Keratinocyte (primary cell): ENCODE data around the gene MAGI1. TPM values are rescaled to one million over a fixed set of nuclear protein-coding genes. Genes with fewer than 3 reads are reported as not detected.
"Not testable (repeated sequence)": the region's sequence is repeated elsewhere in the genome, so short reads cannot be mapped to it uniquely, and the experiment has no call there.

Experiments
- DNase-seq: peaks from one replicate; pipeline ENCODE4 v3.0.0-alpha.2; 2011; ENCODE audit warnings: low read depth, missing footprints, low spot score
- FAIRE-seq: peaks from 2 replicates; lab custom pipeline; 2011; peaks lifted over from hg19 to GRCh38; lab: Jason Lieb, UNC
- H2AFZ ChIP-seq: 2 replicates; pipeline ENCODE4 v1.6.0; 2012; ENCODE audit warnings: low read length, control low read depth, inconsistent platforms; ENCODE audit not compliant: control insufficient read depth
- H3K27ac ChIP-seq: 2 replicates; pipeline ENCODE4 v1.5.1; 2011; ENCODE audit warnings: low read length; ENCODE audit not compliant: control insufficient read depth, insufficient read depth
- H3K27me3 ChIP-seq: 3 replicates; pipeline ENCODE4 v1.6.0; 2011; ENCODE audit warnings: low read length; ENCODE audit not compliant: control insufficient read depth, insufficient read depth; ENCODE audit errors: extremely low read depth
- H3K36me3 ChIP-seq, 2 experiments: 2 replicates in 1 of 2; 3 replicates in 1 of 2; pipeline ENCODE4 v1.5.1; 2011; ENCODE audit warnings: low read length in 2 of 2, mild to moderate bottlenecking in 1 of 2; ENCODE audit not compliant: control insufficient read depth in 2 of 2, insufficient read depth in 2 of 2; ENCODE audit errors: extremely low read depth in 1 of 2
- H3K4me1 ChIP-seq: 3 replicates; pipeline ENCODE4 v1.5.1; 2011; ENCODE audit warnings: low read length; ENCODE audit not compliant: control insufficient read depth, insufficient read depth; ENCODE audit errors: extremely low read depth
- H3K4me2 ChIP-seq: 3 replicates; pipeline ENCODE4 v1.6.0; 2011; ENCODE audit warnings: low read depth, low read length; ENCODE audit not compliant: control insufficient read depth, insufficient read depth; ENCODE audit errors: extremely low read depth
- H3K4me3 ChIP-seq, 3 experiments: fragments of 200-600 bp in 1 of 3; sonication (generic) in 1 of 3; 2 replicates in 2 of 3; 3 replicates in 1 of 3; pipeline ENCODE4 v1.5.1; 2011 to 2016; ENCODE audit warnings: low read length in 3 of 3, mild to moderate bottlenecking in 3 of 3, control low read depth in 2 of 3, inconsistent platforms in 1 of 3, low read depth in 1 of 3, mixed read lengths in 1 of 3, mixed run types in 1 of 3, moderate library complexity in 1 of 3; ENCODE audit not compliant: control insufficient read depth in 2 of 3, insufficient read depth in 2 of 3; ENCODE audit errors: extremely low read depth in 1 of 3
- H3K79me2 ChIP-seq: 2 replicates; pipeline ENCODE4 v1.6.0; 2012; ENCODE audit warnings: low read length; ENCODE audit not compliant: control insufficient read depth, insufficient read depth
- H3K9ac ChIP-seq: 3 replicates; pipeline ENCODE4 v1.6.0; 2011; ENCODE audit warnings: low read length; ENCODE audit not compliant: control insufficient read depth, insufficient read depth; ENCODE audit errors: extremely low read depth
- H3K9me1 ChIP-seq: 3 replicates; pipeline ENCODE4 v1.6.0; 2011; ENCODE audit warnings: low read length; ENCODE audit not compliant: control insufficient read depth, insufficient read depth; ENCODE audit errors: extremely low read depth
- H3K9me3 ChIP-seq: 2 replicates; pipeline ENCODE4 v1.5.1; 2012; ENCODE audit warnings: low read depth, low read length; ENCODE audit not compliant: control insufficient read depth
- H4K20me1 ChIP-seq: 3 replicates; pipeline ENCODE4 v1.6.0; 2011; ENCODE audit warnings: low read length; ENCODE audit not compliant: control insufficient read depth, insufficient read depth; ENCODE audit errors: extremely low read depth
- EZH2 ChIP-seq: IDR thresholded peaks from one replicate; pipeline ENCODE4 v1.6.1; 2012; ENCODE audit warnings: inconsistent platforms, mild to moderate bottlenecking, low read length, moderate library complexity
- dilution Hi-C: fragments of 300-500 bp; cut with MboI; formaldehyde crosslinking; loops from one replicate; pipeline ENCODE4 v1.7.0; 2020; ENCODE audit warnings: low sequenced_read_pairs; ENCODE audit not compliant: extremely low pct_ligation_motif_present
- polyA plus RNA-seq, 5 experiments: library from polyadenylated mRNA; depleted of rRNA in 3 of 5; stranded (reverse) in 3 of 5; stranded (forward) in 1 of 5; unstranded in 1 of 5; fragments of >200 nt; gene quantifications; 1 replicate in 1 of 5; 2 replicates in 3 of 5; 3 replicates in 1 of 5; pipeline versions ENCODE4 v1.2.1 to v1.2.3, GENCODE V29; 2011 to 2012; ENCODE audit warnings: missing spikeins in 2 of 5, low read depth in 1 of 5, low replicate concordance in 1 of 5
- TF ChIP-seq, protein P1 (sequence below), 3 experiments: IDR thresholded peaks in 1 of 3; conservative IDR thresholded peaks in 1 of 3; optimal IDR thresholded peaks in 1 of 3; 2 replicates in 2 of 3; 3 replicates in 1 of 3; pipeline versions ENCODE3 to v1.5.1; 2011; ENCODE audit warnings: low read length in 3 of 3, mild to moderate bottlenecking in 3 of 3, moderate library complexity in 2 of 3, control low read depth in 1 of 3, inconsistent platforms in 1 of 3; ENCODE audit not compliant: insufficient read depth in 2 of 3; ENCODE audit errors: extremely low read depth in 1 of 3

The MAGI1 gene
- polyA plus RNA-seq, 1 donor (not counting 4 experiments of a cell fraction or from before 2014, with no cell fraction given) = 10.9 TPM

DNA sequence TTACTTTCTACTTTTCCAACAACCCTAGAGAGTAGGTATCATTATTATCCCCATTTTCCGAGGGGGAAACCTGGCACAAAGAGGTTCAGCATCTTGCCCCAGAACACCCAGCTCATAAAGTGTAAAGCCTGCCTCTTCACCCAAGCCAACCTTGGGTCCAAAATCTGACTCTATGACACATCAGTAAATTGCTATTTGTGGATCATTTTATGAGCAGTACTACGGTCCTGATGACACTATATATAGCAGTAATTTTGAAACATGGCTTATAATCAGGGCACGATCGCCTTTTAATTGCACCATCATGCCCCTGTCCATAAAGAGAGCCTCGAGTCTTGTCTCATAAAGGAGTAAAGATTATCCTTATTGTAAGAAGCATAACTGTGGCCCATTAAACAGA is 9.7 kb downstream of the MAGI1 start:
- Histone ChIP-seq H3K4me1 (peaks cover 18% of the 10 kb centered on the region), H3K36me3 (no peaks in the 10 kb centered on the region), H3K9ac (no peak overlapping the region), H3K27ac (no peak overlapping the region), H2AFZ (no peak overlapping the region), H3K4me3 (no peak overlapping the region), H3K4me2 (peak overlapping the region; percentile 47), H3K9me3 (no peaks in the 10 kb centered on the region), H3K79me2 (peaks cover 37% of the 10 kb centered on the region), H3K9me1 (peaks cover 2% of the 10 kb centered on the region), H3K27me3 (no peaks in the 10 kb centered on the region), H4K20me1 (no peaks in the 10 kb centered on the region)
- dilution Hi-C loops = no loop called here
- FAIRE-seq = no peak
- no peak for DNase-seq
- TF ChIP-seq, protein P1, sequence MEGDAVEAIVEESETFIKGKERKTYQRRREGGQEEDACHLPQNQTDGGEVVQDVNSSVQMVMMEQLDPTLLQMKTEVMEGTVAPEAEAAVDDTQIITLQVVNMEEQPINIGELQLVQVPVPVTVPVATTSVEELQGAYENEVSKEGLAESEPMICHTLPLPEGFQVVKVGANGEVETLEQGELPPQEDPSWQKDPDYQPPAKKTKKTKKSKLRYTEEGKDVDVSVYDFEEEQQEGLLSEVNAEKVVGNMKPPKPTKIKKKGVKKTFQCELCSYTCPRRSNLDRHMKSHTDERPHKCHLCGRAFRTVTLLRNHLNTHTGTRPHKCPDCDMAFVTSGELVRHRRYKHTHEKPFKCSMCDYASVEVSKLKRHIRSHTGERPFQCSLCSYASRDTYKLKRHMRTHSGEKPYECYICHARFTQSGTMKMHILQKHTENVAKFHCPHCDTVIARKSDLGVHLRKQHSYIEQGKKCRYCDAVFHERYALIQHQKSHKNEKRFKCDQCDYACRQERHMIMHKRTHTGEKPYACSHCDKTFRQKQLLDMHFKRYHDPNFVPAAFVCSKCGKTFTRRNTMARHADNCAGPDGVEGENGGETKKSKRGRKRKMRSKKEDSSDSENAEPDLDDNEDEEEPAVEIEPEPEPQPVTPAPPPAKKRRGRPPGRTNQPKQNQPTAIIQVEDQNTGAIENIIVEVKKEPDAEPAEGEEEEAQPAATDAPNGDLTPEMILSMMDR (optimal IDR thresholded peaks at IDR 0.05 in 1 of 3, IDR thresholded peaks at IDR 0.05 in 1 of 3, conservative IDR thresholded peaks at IDR 0.05 in 1 of 3; ENCODE audit: extremely low read depth in 1 of 3, insufficient read depth in 2 of 3, low read length in 3 of 3) = no peak
- no peak for TF ChIP-seq EZH2

DNA sequence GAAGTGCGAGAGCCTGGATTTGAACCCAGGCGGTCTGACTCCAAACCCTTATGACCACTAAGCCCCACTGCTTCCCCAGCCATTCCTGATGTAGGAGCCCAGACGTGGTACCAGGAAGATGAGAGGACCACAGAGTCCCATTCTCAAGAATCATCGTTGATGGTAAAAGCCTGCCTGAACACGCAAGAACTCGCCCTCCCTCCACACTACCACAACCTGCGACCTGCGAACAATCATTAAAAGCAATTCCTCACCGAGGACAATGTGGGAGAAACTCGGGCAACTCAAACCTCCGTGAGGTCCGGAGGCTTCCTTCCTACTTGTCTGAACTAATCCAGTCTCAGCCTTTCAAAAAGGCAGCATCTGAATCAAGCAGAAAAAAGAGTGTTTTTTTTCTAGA is 10.3 kb downstream of the MAGI1 start:
- FAIRE-seq = peak; percentile 88
- dilution Hi-C loops = no loop called here
- no peak overlapping the region for H3K4me3 ChIP-seq

DNA sequence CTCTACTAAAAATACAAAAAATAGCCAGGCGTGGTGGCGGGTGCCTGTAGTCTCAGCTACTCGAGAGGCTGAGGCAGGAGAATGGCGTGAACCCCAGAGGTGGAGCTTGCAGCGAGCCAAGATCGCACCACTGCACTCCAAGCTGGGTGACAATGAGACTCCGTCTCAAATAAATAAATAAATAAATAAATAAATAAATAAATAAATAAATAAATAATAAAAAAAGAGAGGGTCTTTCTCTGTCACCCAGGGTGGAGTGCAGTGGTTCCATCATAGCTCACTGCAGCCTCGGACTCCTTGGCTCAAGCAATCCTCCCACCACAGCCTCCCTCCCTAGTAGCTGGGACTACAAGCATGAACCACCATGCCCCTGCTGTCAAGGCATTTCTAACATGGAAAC is 11.6 kb downstream of the MAGI1 start:
- H3K36me3 ChIP-seq, H4K20me1 ChIP-seq, H3K4me3 ChIP-seq, FAIRE-seq, DNase-seq, H3K9me3 ChIP-seq, dilution Hi-C loops, H3K27ac ChIP-seq, H3K27me3 ChIP-seq, H3K9me1 ChIP-seq, H3K9ac ChIP-seq, H2AFZ ChIP-seq, H3K4me2 ChIP-seq: not testable (repeated sequence)
- Histone ChIP-seq H3K79me2 (peaks cover 40% of the 10 kb centered on the region), H3K4me1 (peaks cover 24% of the 10 kb centered on the region)

More for the DNA sequence above, 10.3 kb downstream of the MAGI1 start:
- peak overlapping the region; percentile 47 for H3K4me2 ChIP-seq
- H4K20me1 ChIP-seq = no peaks in the 10 kb centered on the region
- peaks cover 41% of the 10 kb centered on the region for H3K79me2 ChIP-seq
- no peak overlapping the region for H2AFZ ChIP-seq
- H3K27me3 ChIP-seq = no peaks in the 10 kb centered on the region
- no peak for DNase-seq
- H3K9ac ChIP-seq = no peak overlapping the region
- H3K9me1 ChIP-seq = peaks cover 2% of the 10 kb centered on the region
- peaks cover 18% of the 10 kb centered on the region for H3K4me1 ChIP-seq
- H3K9me3 ChIP-seq = no peaks in the 10 kb centered on the region
- H3K36me3 ChIP-seq = no peaks in the 10 kb centered on the region
- no peak overlapping the region for H3K27ac ChIP-seq
- TF ChIP-seq EZH2 = no peak
- TF ChIP-seq, protein P1 (optimal IDR thresholded peaks at IDR 0.05 in 1 of 3, IDR thresholded peaks at IDR 0.05 in 1 of 3, conservative IDR thresholded peaks at IDR 0.05 in 1 of 3; ENCODE audit: extremely low read depth in 1 of 3, insufficient read depth in 2 of 3, low read length in 3 of 3) = no peak
